T-helper 1 cell treated with Interleukin-12 subunit alpha and Interleukin-12 subunit beta and Interleukin-4 antibody, amounts not matched to agents 30 ng/mL and 1 ng/mL, for 36 hours (primary cell): ENCODE data around the gene CRY2. TPM values are rescaled to one million over a fixed set of nuclear protein-coding genes. Genes with fewer than 3 reads are reported as not detected.
"Not testable (repeated sequence)": the region's sequence is repeated elsewhere in the genome, so short reads cannot be mapped to it uniquely, and the experiment has no call there.

Source experiments
- intact Hi-C: fragments of 100-400 bp; cut with micrococcal nuclease; formaldehyde crosslinking; loops from one replicate; pipeline ENCODE4 v1.15.1; 2024
- total RNA-seq: library from RNA; stranded (reverse); gene quantifications from 2 replicates; pipeline ENCODE4 v1.2.3, GENCODE V29; 2022

The CRY2 gene
- total RNA-seq, 1 donor from 2014 or later: 27.9 TPM

- intact Hi-C loops: no loop called here
These were observed 48.4 kb downstream of the CRY2 start for GRCh38 chr11:45895553-45896259.

DNA sequence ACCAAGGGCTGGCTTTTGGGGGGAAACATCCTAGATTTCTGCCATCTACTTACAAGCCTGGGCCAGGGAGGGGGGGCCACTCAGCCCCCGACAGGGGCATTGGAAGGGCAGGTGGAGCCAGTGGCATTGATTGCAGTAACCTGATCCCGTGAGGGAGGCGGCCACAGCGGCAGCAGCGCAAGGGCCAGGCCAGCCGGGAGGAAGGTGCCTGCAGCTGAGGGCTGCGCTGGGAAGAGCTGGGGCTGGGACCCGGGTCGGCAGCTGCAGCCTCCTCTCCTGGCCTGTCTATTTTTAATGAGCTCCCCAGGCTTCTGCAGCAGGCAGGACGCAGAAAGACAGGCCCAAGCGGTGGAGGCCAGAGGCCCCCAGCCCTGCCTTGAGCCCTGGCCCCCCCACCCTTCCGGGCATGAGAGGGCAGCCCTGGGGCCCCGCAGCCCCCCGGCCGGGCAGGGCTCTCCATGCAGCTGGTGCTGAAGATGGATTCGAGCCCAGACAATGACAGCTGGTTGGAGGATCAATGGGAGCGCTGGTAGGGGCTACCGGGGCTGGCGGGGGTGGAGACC, 49.2 kb downstream of the CRY2 start:
- intact Hi-C loops: no loop called here

DNA sequence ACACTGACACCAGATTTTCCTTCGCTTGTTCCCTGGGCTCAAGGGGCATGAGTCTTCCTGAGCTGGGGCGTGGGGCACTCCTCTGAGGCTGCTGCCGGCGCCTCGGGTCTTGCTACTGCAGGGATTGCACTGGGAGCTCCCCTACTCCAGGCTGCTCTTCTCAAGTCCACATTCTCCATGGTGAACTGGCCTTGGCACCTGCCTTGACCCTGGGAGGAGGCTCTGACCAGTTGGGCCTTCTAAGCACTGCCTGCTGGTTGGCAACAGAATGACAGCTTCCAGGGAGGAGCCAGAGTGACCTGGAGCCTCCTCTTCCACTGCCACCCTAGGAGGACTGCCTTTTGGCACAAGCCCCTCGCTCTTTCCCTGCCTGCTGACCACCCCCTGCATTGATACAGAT, 50.3 kb downstream of the CRY2 start:
- intact Hi-C loops: no loop called here

DNA sequence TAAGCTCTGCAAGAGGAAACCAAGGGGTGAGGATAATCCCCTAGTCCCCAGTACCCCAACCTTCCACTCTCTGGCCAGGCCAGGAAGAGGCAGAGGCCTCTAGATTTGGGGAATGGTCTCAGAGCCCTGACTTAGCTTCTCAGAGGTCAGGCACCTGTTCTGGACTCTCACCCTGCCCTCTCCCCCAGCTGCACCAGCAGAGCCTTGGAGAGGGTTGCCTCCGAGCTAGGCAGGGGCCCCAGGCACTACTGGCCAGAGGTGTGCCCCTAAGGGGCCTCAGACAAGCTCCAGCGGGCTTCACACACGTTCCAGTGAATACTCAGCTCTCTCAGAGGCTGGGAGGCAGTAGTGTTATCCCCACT, 51.8 kb downstream of the CRY2 start:
- intact Hi-C loops: loop anchor here (1.0 kb wide), 2 partner anchors 14 to 19 kb away; partner anchors contain the start of gene MAPK8IP1

DNA sequence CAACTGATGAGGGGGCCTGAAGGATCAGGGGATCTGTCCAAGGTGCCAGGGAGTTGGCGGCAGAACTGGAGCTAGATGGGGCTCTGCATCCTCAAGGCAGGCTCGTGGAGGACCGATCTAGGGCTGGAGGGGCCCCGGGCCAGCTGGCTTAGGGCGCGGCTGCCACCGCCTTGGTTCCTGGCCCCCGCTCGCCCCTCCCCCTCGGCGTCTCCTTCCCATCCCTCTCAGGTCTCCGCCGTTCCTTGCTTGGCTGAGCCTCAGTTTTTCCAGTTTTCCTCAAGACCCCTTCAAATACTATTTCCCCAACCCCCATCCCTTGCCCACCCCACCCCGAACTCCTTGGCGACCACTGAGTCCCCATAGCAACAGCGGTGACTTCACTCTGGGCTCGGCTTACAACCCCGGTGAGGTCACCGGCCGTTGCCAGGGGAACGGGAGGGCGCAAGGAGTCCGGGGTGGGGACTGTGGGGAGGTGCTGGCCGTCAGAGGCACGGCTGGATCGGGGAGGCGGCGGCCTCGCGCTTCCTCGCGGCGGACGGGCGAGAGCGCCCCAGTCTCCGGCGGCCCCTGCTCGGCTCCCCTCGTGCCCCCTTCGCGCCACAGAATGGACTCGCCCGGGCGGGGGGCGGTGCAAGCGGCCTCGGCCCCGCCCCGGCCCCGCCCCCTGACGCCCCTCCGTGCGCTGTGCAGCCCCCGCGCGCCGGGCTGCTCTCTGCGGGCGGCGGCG, 52.3 kb downstream of the CRY2 start:
- intact Hi-C loops: loop anchor here (1.0 kb wide), 2 partner anchors 14 to 19 kb away; partner anchors contain the start of gene MAPK8IP1

GRCh38 chr11:45900175-45900800, 53.0 kb downstream of the CRY2 start:
- intact Hi-C loops: not testable (repeated sequence)

DNA sequence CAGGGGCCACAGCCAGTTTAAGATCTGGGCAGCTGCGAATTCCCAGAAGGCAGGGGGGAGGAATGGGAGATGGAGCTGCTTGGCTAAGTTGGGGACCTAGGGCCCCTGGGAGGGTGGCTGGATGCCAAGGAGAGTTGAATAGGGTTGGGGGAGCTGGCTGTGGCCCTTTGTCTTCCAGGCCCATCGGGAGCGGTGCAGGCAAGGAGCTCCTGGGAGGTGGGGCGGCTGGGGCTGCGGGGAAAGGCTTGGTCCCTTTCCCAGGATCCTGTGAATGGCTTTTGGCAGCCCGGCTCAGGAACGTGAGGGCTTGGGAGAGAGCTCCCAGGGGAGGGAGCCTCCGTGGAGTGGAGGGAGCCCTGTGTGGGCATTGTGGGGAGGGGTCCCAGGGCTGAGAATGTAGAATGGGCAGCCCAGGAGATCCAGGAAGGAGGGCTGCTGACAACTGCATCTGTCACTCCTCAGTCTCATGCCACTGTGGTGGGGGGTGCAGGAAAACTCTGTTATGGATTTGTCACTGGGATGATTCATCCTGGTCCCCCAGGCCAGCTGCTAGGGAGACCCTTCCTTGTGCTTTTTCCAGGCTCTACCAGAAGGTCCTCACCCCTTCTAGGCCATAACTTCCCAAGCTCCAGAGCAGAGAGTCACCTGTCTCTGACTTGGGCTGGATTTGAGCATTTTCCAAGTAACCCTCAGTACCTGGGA, 53.8 kb downstream of the CRY2 start:
- intact Hi-C loops: no loop called here

- intact Hi-C loops: no loop called here
These were observed 54.4 kb downstream of the CRY2 start for GRCh38 chr11:45901626-45902025.

DNA sequence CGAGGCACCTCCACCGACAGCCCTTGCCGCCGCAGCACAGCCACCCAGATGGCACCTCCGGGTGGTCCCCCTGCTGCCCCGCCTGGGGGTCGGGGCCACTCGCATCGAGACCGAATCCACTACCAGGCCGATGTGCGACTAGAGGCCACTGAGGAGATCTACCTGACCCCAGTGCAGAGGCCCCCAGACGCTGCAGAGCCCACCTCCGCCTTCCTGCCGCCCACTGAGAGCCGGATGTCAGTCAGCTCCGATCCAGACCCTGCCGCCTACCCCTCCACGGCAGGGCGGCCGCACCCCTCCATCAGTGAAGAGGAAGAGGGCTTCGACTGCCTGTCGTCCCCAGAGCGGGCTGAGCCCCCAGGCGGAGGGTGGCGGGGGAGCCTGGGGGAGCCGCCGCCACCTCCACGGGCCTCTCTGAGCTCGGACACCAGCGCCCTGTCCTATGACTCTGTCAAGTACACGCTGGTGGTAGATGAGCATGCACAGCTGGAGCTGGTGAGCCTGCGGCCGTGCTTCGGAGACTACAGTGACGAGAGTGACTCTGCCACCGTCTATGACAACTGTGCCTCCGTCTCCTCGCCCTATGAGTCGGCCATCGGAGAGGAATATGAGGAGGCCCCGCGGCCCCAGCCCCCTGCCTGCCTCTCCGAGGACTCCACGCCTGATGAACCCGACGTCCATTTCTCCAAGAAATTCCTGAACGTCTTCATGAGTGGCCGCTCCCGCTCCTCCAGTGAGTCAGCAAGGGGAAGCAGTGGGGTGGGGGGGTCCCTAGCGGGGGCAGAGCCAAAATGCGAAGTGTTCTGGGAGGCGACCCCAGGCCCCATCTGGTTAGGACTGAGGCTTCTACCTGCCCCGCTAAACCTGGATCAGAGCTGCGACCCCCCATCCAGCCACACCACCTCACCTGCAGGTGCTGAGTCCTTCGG, 55.4 kb downstream of the CRY2 start:
- intact Hi-C loops: no loop called here

DNA sequence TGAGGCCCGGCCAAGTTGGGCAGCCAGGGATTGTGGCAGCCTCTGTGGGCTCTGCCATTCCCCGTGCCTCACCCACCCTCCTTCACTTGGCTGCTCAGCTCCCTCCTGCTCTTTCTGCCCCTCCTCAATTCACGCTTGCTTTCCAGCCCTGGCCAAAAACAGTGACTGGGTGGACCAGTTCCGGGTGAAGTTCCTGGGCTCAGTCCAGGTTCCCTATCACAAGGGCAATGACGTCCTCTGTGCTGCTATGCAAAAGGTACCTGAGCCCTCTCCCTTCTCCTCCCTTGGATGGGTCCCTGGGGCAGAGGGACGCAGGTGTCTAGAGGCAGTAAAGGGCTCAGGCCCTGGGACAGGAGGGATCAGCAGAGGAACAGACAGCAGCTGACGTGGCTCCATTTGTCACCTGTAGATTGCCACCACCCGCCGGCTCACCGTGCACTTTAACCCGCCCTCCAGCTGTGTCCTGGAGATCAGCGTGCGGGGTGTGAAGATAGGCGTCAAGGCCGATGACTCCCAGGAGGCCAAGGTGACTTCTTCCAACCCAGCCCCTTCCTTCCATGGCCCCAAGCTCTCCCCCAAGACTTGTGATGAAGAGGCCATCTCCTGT, 57.1 kb downstream of the CRY2 start:
- intact Hi-C loops: no loop called here

GRCh38 chr11:45905095-45905494, 57.8 kb downstream of the CRY2 start:
- intact Hi-C loops: no loop called here

DNA sequence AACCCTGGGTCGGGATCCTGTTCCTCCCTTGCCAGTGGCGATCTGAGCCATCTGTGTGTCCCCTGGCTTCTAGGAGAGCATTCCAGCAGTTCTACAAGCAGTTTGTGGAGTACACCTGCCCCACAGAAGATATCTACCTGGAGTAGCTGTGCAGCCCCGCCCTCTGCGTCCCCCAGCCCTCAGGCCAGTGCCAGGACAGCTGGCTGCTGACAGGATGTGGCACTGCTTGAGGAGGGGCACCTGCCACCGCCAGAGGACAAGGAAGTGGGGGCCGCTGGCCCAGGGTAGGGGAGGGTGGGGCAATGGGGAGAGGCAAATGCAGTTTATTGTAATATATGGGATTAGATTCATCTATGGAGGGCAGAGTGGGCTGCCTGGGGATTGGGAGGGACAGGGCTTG, 58.3 kb downstream of the CRY2 start:
- intact Hi-C loops: not testable (repeated sequence)

DNA sequence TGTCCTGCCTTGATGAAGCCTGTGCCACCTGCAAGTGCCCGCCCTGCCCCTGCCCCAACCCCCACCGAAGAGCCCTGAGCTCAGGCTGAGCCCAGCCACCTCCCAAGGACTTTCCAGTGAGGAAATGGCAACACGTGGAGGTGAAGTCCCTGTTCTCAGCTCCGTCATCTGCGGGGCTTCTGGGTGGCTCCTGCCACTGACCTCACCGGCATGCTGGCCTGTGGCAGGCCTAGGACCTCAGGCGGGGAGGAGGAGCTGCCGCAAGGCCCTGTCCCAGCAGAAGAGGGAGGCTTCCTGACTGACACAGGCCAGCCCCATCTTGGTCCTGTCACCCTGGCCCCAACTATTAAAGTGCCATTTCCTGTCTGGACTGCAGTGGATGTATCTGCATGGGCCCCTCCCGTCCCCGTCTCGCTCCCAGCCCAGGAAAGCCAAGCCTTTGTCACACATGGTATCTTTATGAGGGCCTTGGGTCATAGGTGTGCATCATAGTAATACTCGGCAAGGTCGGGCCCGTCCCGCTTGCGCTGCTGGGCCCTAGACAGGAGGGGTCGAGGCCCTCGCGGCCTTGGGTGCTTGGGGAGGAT, 58.9 kb downstream of the CRY2 start:
- intact Hi-C loops: no loop called here

GRCh38 chr11:45906965-45907611, 59.8 kb downstream of the CRY2 start, which contains the start of gene FREY1:
TSS of gene FREY1 (minus strand) at chr11:45907271. CDS start at chr11:45907245, 26 bp downstream.
- intact Hi-C loops: no loop called here

DNA sequence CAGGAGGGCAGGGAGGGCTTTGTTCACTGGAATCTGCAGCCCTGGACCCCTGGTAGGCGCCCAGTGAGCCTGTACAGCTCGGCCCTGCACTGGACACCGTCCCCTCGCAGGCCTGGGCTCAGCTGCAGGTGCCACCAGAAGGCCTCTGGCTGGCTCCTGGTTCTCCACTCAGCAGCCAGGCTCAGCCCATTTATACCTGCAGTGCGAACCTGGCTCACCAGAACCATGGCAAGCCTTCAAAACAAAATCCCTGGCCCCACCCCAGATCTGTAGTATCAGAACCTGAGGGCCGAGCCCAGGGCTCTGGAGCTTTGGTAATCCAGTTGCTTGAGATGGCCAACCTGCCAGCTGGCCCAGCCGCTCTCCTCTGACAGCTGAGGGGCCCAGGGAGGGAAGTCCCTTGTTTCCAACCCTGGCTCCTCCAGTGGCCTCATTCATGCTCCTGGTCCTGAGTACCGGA, 60.7 kb downstream of the CRY2 start:
- intact Hi-C loops: no loop called here

DNA sequence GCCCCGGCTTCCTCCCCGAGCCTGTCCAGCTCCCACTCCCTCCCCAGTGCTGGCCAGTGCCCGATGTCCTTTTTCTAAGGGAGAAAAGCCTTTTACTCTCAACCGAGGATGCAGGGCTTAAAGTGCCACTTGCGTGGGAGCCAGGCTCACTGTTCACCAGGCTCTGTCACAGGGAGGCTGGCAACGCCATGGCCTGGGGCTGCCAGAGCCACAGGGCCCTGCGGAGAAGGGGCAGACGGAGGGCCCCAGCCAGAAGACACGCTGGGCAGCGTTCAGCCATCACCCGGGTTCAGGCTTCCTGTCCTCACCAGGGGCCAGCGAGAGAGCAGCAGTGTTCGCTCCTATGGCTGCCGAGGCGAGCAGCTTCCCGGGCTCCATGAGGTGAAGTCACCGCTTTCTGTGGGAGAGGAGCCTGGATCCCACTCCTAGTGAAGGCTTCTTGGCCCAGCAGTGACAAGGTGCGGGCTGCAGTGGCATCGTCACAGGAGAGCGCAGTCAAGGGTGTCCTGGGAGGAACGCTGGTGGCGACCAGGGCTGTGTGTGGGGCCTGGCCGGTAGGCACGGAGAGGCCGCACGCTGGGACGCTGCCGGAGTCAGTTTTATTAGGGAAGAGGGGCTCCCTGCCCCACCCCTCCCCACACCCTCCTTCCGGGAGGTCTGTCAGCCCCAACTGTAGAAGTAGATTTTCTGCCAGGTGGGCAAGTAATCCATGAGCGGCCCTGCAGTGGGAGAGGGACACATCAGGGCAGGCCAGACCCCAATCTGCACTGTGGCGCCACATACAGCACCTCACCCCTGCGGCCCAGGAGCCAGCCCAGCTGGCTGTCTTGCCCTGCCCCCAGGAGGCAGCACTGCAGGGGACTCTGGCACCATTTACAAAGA, 62.6 kb downstream of the CRY2 start:
- intact Hi-C loops: no loop called here

- intact Hi-C loops: no loop called here
These were observed 63.3 kb downstream of the CRY2 start for GRCh38 chr11:45910623-45911022.

DNA sequence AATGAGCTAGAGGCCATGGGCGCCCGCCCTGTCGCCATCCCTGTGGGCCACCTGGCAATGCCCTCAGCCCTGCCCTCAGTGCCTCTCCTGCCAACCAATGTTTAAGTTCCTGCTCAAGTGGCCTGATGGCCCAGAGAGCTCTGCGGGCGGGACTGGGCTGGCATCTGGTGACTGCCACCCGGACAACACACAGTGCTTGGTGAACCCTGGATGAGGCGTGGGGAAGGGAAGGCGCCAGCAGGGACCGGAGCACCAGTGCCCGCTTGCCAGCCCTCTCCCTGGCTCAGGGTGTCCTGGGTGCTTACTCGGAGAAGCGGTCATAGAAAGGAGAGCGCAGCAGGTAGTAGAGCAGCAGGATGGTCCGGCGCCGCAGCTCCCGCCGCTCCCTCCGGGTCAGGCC, 66.2 kb downstream of the CRY2 start:
- intact Hi-C loops: no loop called here
